GM19328 (cell line): ENCODE results near the gene AQP12B.

Experiments
- ATAC-seq: cut with Tn5 transposase; IDR thresholded peaks from one replicate; pipeline ENCODE4 v1.9.1; 2021; ENCODE audit warnings: mild to moderate bottlenecking, moderate library complexity; ENCODE audit not compliant: unreplicated experiment

The AQP12B gene

GRCh38 chr2:240718896-240719490, 36.3 kb upstream of the AQP12B start:
- ATAC-seq: no peak

- ATAC-seq: no peak
Observed at GRCh38 chr2:240717681-240718581, 35.2 kb upstream of the AQP12B start.

DNA sequence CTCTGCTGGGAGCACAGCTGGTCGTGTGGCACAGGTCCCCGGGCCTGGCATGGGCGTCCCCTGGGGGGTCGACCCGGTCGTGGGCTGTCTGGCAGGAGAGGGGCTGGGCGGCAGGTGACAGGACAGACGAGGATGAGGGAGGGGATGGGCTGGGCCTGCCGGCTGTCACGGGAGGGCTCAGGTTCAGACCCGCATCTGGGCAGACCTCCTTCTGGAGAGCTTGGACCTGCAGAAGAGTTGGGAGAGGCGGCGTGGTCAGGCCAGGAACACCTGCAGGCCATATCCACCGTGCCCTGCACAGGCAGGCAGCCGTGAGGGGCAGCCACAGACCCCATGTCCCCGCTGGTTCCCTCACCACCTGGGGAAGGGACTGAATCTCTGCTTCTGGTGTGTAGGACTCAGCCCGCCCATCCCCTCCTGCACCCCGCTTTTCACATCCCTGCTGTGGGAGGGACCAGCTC, 34.5 kb upstream of the AQP12B start:
- no peak for ATAC-seq

DNA sequence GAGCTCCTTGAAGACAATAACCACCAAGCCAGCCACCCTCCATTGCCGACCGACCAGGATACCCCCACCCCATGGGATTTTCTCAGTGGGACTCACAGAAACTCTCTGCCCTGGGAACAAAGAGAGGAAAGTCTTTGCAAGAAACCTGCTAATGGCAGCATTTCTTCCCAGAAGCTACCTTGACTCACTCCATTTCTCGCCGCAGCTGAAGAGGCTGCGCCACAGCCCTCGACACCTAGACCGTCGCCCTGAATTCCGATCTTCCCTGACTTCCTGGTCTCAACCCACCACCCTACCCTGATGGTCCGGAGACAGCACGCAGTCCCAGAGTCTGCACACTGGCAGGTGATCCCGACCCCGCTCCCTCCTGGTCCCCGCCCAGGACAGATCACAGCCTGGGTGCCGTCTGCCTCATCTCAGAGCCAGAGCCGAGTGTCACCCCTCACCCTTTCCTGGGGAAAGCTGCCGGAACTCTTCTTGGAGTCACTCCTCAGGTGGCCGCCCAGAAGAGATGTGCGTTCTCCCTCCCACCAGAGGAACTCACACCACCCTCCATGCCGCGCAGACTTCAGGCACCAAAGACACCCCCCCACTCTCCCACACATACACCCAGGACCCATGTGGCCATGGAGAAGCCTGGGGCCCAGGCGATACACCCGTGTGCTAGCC, 33.6 kb upstream of the AQP12B start:
- ATAC-seq: no peak

GRCh38 chr2:240714747-240715725, 32.4 kb upstream of the AQP12B start:
- ATAC-seq: no peak

DNA sequence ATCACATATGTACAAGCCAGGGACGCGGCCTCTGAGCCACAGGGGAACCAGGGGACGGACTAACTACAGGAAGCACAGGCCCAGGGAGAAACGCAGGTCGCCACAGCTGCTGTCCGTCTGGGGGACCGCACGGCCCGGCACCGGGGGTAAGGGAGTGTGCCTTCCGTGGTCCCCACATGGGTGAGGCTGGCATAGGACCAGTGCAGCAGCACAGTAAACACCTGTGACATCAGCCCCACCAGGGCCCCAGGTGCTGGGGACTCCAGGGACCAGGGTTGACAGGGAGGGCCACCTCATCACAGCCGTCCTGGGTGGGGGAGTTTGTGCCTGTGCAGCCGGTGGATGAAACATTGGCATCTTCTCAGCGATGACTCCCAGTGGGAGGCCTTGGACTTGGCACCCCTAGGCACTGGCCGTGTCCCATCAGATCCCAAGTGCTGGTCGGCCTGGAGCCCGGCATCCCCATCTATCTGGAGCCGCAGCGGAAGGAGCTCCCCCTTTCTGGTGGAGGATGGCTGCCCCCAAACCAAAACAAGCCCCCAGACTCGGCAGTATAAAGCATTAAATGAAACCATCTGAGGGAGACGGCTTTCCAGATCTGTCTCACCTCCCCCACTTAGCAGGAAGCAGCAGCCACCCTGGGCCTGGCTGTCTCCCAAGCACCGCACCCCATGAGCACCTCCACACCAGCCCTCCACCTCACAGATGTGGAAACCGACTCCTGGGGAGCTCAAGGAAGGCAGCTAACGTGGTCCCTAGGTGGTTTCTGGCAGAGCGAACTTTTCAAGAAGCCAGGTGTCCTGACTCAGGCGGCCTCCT, 31.5 kb upstream of the AQP12B start:
- no peak for ATAC-seq

GRCh38 chr2:240713071-240713927, 30.6 kb upstream of the AQP12B start:
- ATAC-seq: no peak

DNA sequence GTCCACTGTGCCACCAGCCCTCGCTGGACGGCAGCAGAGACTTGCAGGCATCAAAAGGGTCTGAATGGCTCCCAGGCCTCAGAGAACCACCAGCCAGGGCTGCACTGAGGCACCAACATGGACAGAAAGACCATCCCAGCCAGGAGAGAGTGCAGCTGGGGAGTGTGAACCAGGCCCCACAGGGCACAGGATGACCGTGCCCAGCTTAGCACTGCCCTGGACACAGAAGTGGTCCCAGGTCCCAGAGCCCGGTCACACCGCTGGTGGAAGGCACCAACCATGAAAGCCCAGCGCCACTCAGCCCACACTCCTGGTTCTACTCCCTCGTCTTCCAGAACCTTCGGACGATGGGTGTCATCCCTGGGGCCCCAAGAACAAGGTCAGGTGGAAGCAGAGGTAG, 29.4 kb upstream of the AQP12B start:
- no peak for ATAC-seq

- ATAC-seq: no peak
Observed at GRCh38 chr2:240711701-240712100, 29.0 kb upstream of the AQP12B start.

GRCh38 chr2:240711296-240711695, 28.6 kb upstream of the AQP12B start:
- no peak for ATAC-seq

DNA sequence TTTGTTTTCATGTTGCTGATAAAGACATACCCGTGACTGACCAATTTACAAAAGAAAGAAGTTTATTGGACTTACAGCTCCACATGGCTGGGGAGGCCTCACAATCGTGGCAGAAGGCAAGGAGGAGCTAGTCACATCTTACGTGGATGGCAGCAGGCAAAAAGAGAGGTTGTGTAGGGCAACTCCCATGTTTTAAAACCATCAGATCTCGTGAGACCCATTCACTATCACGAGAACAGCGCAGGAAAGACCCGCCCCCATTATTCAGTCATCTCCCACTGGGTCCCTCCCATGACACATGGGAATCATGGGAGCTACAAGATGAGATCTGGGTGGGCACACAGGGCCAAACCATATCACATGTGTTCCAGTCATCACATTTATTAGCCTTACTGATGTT, 25.8 kb upstream of the AQP12B start:
- no peak for ATAC-seq

DNA sequence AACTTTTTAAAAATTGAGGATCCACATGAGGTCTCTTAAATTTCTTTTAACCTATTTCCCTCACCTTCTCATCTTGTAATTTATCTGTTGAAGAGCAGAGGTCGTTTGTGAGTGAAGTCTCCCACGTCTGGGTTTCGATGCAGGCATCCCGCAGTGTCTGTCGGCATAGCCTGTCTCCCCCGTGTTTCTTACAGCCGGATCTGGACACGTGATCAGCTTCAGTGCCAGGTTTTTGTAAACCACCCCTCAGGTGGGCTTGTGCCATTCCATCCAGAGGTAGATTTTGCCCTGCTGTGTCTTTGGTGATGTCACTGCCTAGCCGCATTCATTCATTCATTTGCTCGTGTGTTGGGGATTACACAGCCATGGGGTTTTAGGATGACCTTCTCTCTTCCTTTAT, 25.1 kb upstream of the AQP12B start:
- no peak for ATAC-seq

GRCh38 chr2:240707043-240707756, 24.5 kb upstream of the AQP12B start:
- no peak for ATAC-seq

DNA sequence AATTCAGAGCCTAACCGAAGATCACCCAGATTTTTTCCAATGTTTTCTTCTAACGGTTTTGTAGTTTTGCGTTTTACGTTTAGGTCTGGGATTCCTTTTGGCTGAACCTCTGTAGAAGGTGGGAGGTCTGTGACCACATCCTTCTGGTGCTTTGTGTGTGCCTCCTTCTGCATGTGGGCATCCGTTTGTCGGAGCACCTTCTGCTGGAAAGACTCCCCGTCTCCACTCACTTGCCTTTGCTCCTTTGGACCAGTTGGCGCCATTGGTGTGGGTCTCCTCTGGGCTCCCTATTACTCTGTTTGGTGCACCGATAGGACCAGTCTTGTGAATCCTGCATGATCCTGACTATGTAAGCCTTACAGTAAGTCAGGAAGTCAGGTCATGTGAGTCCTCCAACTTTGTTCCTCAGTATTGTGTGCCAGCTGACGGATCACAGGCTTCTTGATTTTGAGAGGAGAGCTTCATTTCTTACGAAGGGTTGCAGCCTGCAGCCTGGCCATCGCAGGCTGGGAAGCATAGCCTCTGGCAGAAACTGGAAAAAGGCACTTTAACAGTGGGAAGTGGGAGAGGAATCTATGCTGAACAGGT, 22.6 kb upstream of the AQP12B start:
- no peak for ATAC-seq

DNA sequence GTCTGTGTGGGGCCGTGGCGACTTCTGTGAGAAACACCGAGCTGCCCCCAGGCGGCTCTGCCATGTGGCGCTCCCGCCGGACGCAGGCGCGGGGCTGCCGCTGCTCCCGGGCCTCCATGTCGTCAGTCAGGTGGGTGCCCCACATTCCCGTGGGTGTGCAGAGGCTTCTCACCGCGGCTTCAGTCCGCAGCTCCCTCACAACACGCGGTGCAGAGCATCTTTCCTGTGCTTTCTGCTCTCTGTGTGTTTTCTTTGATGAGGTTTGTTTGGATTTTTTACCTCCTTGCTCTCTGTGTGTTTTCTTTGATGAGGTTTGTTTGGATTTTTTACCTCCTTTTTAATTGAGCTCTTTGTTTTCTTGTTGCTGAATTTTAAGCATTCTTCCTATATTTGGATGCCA, 22.0 kb upstream of the AQP12B start:
- no peak for ATAC-seq

DNA sequence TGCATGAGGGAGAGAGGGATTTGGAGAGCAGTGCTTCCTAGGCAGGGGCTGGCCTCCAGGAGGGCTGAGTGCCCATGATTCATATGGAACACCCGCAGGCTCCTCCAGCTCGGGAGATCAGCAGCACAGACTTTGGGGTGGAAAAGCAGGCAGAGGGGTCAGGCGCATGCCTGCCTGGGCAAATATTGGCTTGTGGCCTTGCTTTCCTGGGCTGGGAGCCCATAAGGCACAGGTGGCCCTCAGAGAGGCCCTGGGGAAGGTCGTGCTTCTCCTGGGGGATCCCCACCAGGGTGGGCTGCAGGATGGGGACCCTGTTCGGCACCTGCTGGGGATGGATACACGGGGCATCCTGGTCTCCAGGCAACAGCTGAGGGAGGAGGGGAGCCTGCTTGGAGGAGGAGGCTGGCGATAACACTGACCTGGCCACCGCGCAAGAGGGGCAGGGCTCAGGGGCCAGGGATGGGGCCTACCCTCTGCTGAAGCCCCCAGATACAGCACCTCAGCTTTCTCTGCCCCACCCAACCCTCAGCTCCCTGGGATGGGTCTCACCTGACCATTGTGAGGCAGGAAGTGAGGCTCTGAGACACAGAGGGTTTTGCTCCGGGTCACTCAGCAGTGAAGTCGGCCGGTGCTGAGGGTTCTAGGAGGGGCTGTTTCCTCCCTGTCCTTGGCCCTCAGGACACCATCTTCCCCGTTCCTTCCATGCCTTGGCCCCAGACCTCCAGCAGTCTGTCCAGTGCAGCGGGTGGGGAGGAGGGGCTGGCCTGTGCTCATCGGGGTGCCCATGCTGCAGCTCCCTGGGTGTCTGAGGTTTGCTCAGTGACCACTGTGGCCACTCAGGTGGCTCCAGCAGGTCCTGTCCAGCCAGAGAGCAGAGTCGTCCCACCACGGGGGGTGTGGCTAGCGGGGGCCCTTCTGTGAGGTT, 21.0 kb upstream of the AQP12B start:
- no peak for ATAC-seq

GRCh38 chr2:240702640-240703011, 19.9 kb upstream of the AQP12B start:
- no peak for ATAC-seq
